ENCODE measurements around the gene TOP1.

Gene TOP1

DNA sequence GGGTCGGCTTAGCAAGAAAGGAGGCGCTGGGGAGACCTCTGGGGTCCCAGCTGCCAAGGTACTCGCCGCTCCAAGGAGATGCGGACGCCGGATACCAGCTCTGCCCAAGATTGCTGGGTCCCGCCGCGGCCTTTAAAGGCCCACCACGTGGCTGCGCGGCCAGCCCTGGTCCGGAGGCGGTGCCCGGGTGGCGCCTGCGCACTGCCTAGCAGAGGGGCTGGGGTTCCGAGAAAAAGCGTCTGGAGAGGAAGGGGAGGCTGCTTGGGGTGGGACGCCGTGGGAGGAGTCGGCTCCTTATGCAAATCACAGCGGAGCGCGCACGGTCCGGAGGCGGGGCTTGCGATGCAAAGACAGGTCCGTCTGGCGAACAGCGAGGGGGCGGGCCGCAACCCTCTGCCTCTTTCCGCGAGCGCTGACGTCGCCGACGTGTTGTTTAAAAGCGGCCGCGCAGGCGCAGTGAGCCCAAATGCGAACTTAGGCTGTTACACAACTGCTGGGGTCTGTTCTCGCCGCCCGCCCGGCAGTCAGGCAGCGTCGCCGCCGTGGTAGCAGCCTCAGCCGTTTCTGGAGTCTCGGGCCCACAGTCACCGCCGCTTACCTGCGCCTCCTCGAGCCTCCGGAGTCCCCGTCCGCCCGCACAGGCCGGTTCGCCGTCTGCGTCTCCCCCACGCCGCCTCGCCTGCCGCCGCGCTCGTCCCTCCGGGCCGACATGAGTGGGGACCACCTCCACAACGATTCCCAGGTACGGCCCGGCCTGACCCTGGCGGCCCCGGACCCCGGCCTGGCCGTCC, at the start of gene TOP1:
TOP1 (plus strand) TSS at position 464 of the 791 bp plus-strand sequence; CDS start at position 710, 246 bp downstream.
- CTCF ChIA-PET: interaction anchor here (0.7 to 1.5 kb wide), 5 partner anchors 10 to 60 kb away, joined by 3 to 7 read pairs (median 3); no protein-coding TSS in a partner anchor

DNA sequence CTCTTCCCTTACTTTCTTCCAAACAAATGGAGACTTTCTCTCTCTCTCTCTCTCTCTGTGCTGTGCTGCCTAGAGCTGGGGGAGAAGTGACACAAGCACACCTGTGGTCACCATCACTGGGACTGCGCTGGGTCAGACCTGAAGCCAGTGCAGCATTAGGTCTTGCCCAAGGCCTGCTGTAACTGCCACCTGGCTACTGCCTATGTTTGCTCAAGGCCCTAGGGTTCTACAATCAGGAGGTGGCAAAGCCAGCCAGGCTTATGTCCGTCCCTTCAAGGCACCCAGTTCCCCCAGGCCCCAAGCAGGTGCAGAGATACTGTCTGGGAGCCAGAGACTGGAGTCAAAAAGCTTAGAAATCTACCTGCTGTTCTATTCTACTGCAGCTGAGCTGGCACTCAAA, 49.4 kb upstream of the TOP1 start:
- CTCF ChIA-PET: interaction anchor here (1.3 to 18.9 kb wide), 5 partner anchors 12 to 115 kb away, joined by 3 to 196 read pairs (median 5); no protein-coding TSS in a partner anchor

More for the DNA sequence above, at the start of gene TOP1:
- peak; percentile 100 for DNase-seq (ENCODE audit: extremely low spot score)
- TF ChIP-seq, protein P1, sequence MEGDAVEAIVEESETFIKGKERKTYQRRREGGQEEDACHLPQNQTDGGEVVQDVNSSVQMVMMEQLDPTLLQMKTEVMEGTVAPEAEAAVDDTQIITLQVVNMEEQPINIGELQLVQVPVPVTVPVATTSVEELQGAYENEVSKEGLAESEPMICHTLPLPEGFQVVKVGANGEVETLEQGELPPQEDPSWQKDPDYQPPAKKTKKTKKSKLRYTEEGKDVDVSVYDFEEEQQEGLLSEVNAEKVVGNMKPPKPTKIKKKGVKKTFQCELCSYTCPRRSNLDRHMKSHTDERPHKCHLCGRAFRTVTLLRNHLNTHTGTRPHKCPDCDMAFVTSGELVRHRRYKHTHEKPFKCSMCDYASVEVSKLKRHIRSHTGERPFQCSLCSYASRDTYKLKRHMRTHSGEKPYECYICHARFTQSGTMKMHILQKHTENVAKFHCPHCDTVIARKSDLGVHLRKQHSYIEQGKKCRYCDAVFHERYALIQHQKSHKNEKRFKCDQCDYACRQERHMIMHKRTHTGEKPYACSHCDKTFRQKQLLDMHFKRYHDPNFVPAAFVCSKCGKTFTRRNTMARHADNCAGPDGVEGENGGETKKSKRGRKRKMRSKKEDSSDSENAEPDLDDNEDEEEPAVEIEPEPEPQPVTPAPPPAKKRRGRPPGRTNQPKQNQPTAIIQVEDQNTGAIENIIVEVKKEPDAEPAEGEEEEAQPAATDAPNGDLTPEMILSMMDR (IDR thresholded peaks at IDR 0.05; ENCODE audit: control extremely low read depth, extremely low read depth, low read depth, missing control alignments): no peak
- POLR2A ChIA-PET: no interaction called here

DNA sequence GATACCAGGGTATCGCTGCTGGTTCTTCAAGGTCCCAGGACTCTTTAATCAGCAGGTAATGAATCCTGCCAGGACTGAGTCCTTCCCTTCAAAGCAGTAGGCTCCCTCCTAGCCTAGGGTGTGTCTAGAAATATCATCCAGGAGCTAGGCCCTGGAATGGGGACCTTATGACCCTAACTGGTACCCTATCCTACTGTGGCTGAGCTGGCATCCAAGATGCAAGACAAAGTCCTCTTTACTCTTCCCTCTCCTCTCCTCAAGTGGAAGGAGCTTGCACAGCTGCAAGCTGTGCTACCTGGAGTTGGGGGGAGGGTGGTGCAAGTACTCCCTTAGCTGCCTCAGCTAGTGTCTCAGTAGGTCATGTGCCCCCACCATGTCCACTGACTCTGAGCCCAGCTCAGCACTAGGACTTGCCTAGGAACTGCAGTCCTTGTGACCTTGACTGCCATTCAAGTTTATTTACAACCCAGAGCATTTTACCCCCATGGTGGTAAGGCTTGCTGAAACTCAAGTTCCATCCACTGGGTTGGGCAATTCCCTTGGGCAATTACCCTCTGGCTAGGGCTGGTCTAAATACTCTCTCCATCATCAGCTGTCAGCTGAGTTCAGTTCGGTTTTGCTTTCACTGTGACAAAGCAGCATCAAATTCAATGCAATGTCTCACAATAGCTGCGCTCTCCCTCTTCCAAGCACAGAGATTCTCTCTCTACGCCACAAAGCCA, 48.4 kb upstream of the TOP1 start:
- ChIA-PET POLR2A (no interaction called here), CTCF (interaction anchor here (0.8 to 18.9 kb wide), 11 partner anchors 11 to 359 kb away, joined by 3 to 196 read pairs (median 3); no protein-coding TSS in a partner anchor)
- TF ChIP-seq, protein P1 (IDR thresholded peaks at IDR 0.05; ENCODE audit: control extremely low read depth, extremely low read depth, low read depth, missing control alignments): no peak
- no peak for DNase-seq (ENCODE audit: extremely low spot score)

More for the DNA sequence above, 49.4 kb upstream of the TOP1 start:
- POLR2A ChIA-PET: no interaction called here
- TF ChIP-seq, protein P1 (IDR thresholded peaks at IDR 0.05; ENCODE audit: control extremely low read depth, extremely low read depth, low read depth, missing control alignments): no peak
- no peak for DNase-seq (ENCODE audit: extremely low spot score)

DNA sequence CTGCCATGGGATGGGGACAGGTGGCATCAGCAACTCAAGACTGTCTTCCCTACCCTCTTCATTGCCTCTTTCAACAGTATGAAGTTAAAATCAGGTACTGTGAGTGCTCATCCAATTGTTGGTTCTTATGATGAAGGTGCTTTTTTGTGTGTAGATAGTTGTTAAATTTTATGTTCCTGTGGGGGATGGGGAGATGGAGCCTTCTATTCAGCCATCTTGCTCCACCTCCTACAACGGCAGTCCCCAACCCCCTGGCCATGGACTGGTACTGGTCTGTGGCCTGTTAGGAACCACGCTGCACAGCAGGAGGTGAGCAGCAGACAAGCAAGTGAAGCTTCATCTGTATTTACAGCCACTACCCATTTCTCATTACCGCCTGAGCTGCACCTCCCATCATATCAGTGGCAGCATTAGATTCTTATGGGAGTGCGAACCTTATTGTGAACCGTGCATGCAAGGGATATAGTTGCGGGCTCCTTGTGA, 47.8 kb upstream of the TOP1 start:
- TF ChIP-seq, protein P1 (IDR thresholded peaks at IDR 0.05; ENCODE audit: control extremely low read depth, extremely low read depth, low read depth, missing control alignments): no peak
- no peak for DNase-seq (ENCODE audit: extremely low spot score)
- POLR2A ChIA-PET: no interaction called here
- CTCF ChIA-PET: interaction anchor here (0.9 to 18.9 kb wide), 11 partner anchors 10 to 193 kb away, joined by 3 to 196 read pairs (median 4); no protein-coding TSS in a partner anchor

DNA sequence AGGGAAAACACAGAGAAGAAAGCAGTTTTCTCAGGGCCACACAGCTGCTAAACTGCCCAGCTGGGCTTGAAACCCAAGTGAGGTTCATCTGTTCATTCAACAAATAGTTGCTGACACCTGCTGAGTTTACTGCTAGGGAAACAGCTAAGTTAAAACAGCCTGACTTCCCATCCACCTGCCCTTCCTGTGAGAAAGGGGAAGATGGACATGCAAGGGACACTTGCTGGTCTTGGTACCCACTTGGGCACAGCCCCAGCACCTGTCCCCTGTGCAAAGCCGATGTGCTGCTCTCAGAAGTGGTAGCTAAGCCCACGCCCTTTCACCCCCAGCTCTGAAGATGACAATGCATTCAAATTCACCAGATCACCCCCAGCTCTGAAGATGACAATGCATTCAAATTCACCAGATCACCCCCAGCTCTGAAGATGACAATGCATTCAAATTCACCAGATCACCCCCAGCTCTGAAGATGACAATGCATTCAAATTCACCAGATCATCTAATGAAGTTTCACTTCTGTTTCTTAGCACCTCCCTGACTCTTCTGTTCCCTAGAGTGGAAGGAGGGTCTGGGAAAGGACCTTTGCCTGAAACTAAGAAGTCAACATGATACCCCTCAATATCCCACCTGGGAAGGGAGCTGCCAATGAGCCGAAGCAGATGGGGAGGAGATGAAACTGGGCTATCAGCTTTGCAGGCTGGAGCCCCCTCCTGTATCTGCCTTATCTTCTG, 46.0 kb upstream of the TOP1 start:
- ChIA-PET CTCF (interaction anchor here (0.8 to 18.9 kb wide), 17 partner anchors 9 to 357 kb away, joined by 3 to 196 read pairs (median 4); no protein-coding TSS in a partner anchor), POLR2A (interaction anchor here (1.5 kb wide), 1 partner anchor 9 kb away, joined by 9 read pairs; no protein-coding TSS in a partner anchor)
- TF ChIP-seq, protein P1 (IDR thresholded peaks at IDR 0.05; ENCODE audit: control extremely low read depth, extremely low read depth, low read depth, missing control alignments): no peak
- no peak for DNase-seq (ENCODE audit: extremely low spot score)
